AG04449 (cell line): ENCODE measurements around the gene ATP5F1D.
A peak's percentile ranks its signal among the peaks of the same experiment; 100 is the strongest.
"Not testable (repeated sequence)": the region's sequence is repeated elsewhere in the genome, so short reads cannot be mapped to it uniquely, and the experiment has no call there.

Experiments used
- CTCF ChIA-PET: fragments of 350-600 bp; formaldehyde crosslinking; extraction: SDS; loops from one replicate; lab custom pipeline; 2021; ENCODE audit warnings: antibody characterized with exemption; lab: Yijun Ruan, JAX
- POLR2A ChIA-PET: fragments of 400-600, 350-600 bp; formaldehyde crosslinking; extraction: SDS; loops from one replicate; lab custom pipeline; 2020; ENCODE audit warnings: antibody characterized with exemption, inconsistent platforms; lab: Yijun Ruan, JAX
- DNase-seq: peaks from one replicate; pipeline ENCODE4 v3.0.0-alpha.2; 2010; ENCODE audit warnings: low read depth, low spot score
- H3K4me3 ChIP-seq: 2 replicates; pipeline ENCODE4 v1.5.1; 2011; ENCODE audit warnings: low read depth, mild to moderate bottlenecking, control low read depth, low read length
- CTCF ChIP-seq: IDR thresholded peaks from one replicate; pipeline ENCODE4 v1.5.1; 2011; ENCODE audit warnings: mild to moderate bottlenecking, moderate library complexity, low read length, control low read depth, inconsistent platforms; ENCODE audit not compliant: insufficient read depth; ENCODE audit errors: missing control alignments

Gene ATP5F1D

DNA sequence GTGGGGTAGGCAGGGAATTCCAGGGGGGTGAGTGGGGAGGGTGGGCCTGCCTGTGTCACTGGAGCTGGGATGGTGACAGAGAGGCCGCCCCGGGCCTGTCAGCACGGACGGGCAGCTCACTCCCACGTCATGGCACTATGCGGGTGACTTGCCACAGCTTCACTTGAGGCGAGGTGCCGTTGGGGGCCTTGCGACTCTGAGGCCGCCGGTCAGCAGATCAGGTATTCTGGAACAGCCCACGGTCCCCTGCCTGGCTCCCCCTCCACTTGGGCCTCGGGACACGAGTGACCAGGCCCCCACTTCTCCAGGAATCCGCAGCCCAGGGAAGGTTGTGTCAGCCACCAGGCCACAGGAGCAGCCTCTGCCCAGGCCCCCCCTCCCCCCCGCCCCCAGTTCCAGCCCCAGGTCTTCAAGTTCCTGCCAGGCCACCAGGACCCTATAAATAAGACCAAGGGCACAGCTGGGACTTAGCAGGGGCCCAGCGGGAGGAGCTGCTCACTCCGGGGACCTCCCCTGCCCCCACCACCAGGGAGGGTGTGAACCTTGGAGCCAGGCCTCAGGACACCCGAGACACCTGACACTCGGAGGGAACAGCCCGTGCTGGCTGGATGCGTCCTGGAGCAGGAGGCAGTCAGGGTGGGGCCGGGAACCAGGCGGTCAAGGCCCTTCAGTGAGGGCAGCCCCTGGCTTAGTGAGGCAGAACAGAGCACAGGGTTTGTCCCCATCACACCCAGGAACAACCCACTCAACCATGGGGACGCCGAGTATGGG is 4.1 kb downstream of the ATP5F1D start:
- H3K4me3 ChIP-seq = no peak overlapping the region
- CTCF ChIA-PET = interaction anchor here (1.5 to 9.7 kb wide), 3 partner anchors 19 to 137 kb away, joined by 5 to 626 read pairs (median 46); partner anchors contain the start of genes CIRBP and NDUFS7
- TF ChIP-seq CTCF = no peak
- POLR2A ChIA-PET = interaction anchor here (1.1 to 3.0 kb wide), 5 partner anchors 19 to 24 kb away, joined by 4 to 96 read pairs (median 15); partner anchors contain the start of gene CIRBP
- DNase-seq = no peak

DNA sequence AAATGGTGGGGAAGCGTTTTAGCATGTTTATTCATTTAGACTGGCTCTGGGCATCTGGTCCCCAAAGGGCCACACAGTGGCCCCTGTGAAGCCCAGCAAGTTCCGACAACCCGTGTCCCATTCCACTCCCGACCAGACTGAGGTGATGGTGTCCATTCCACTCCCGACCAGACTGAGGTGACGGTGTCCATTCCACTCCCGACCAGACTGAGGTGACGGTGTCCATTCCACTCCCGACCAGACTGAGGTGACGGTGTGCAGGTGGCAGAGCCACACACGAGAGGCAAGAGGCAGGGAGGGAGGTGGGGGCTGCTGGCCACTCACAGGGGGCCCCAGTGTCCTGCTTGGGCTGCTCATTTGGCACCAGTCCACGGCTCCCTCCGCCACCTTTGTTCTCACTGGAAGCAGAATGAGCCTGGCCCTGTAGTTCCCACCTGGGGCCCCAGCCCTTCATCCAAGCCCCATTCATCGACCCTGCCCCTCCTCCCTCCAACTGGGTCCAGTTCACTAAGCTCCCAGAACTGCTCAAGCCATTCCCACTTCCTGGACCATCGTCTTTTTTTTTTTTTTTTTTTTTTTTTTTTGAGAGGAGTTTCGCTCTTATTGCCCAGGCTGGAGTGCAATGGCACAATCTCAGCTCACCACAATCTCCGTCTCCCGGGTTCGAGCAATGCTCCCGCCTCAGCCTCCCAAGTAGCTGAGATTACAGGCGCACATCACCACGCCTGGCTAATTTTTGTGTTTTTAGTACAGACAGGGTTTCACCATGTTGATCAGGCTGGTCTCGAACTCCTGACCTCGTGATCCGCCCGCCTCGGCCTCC is 4.9 kb downstream of the ATP5F1D start:
- POLR2A ChIA-PET = interaction anchor here (1.1 to 1.3 kb wide), 3 partner anchors 18 to 23 kb away, joined by 4 to 15 read pairs (median 5); partner anchors contain the start of gene CIRBP
- CTCF ChIA-PET = interaction anchor here (9.7 kb wide), 1 partner anchor 18 kb away, joined by 626 read pairs; the partner anchor contains the start of gene CIRBP
- H3K4me3 ChIP-seq, DNase-seq: not testable (repeated sequence)

DNA sequence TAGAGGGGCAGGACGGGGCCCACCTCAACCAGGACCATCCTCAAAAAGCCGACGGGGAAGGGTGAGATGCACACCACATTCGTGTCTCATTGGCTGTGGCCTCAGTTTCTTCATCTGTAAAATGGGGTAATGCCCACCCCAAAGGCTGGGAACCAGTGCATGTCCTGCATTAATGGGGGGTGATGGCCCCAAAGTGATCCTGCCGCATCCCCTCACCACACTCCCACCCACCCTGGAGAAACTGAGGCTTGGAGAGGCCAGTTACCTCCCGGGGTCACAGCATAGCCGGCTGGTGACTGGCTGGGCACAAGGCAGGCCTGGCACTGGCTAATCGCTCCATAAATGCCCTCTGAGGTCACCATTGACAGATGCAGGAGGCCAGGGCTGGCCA is 6.2 kb downstream of the ATP5F1D start:
- no peak for TF ChIP-seq CTCF
- no peak for DNase-seq
- POLR2A ChIA-PET = no interaction called here
- CTCF ChIA-PET = interaction anchor here (9.7 kb wide), 1 partner anchor 17 kb away, joined by 626 read pairs; the partner anchor contains the start of gene CIRBP
- H3K4me3 ChIP-seq = peak overlapping the region; percentile 76

GRCh38 chr19:1248139-1248785 is 6.7 kb downstream of the ATP5F1D start, which contains the start of gene MIDN:
Gene MIDN (plus strand): TSS chr19:1248583. CDS start chr19:1250297, 1,714 bp downstream.
- POLR2A ChIA-PET = interaction anchor here (0.6 to 1.0 kb wide), 6 partner anchors 17 to 216 kb away, joined by 3 to 13 read pairs (median 3); partner anchors contain the start of gene CIRBP
- CTCF ChIA-PET = no interaction called here
- no peak for DNase-seq
- TF ChIP-seq CTCF = peak; percentile 58
- peak within 1 kb of the TSS; percentile 76 for H3K4me3 ChIP-seq

DNA sequence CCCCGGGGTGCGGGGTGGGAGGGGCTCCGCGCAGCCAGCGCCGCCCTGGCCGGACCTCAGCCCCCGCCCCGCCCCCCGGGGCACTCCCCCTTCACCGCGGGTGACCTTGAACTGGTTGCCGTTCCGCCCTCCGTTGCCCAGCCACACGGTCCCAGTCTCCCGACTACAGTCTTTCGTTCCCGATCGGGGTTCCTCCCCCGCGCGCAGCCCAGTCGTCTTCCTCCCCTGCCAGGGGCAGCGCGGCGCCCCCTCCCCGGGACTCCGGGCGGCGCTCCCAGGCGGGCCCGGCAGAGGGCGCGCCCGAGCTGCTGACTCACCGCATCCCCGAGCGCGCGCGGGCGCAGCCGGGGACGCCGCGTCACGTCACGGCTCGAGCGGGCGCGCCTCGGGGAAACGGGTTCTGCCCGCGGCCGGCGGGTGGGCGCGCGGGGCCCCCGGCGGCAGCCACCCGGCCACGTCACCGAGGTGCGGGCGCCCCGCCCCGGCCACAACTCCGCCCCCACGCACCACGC is 7.3 kb downstream of the ATP5F1D start:
- H3K4me3 ChIP-seq = peak overlapping the region; percentile 76
- DNase-seq = no peak
- ChIA-PET CTCF (no interaction called here), POLR2A (interaction anchor here (0.6 to 1.0 kb wide), 7 partner anchors 12 to 217 kb away, joined by 3 to 13 read pairs (median 3); partner anchors contain the start of gene CIRBP)
- peak; percentile 60 for TF ChIP-seq CTCF
